CD1c-positive myeloid dendritic cell (primary cell): Measurements from ENCODE around the gene PDCD7.
"Not testable (repeated sequence)": the region's sequence is repeated elsewhere in the genome, so short reads cannot be mapped to it uniquely, and the experiment has no call there.

ENCODE experiments used
- DNase-seq: peaks from one replicate; pipeline ENCODE4 v3.0.0-alpha.2; 2016; ENCODE audit errors: extremely low spot score

The PDCD7 gene

GRCh38 chr15:65074946-65075345 lies 58.7 kb downstream of the PDCD7 start:
- DNase-seq, result not testable (repeated sequence)

- DNase-seq, result no peak
Measured at GRCh38 chr15:65072617-65073016, 61.0 kb downstream of the PDCD7 start.

- DNase-seq, result no peak
Measured at GRCh38 chr15:65072027-65072426, 61.6 kb downstream of the PDCD7 start.

DNA sequence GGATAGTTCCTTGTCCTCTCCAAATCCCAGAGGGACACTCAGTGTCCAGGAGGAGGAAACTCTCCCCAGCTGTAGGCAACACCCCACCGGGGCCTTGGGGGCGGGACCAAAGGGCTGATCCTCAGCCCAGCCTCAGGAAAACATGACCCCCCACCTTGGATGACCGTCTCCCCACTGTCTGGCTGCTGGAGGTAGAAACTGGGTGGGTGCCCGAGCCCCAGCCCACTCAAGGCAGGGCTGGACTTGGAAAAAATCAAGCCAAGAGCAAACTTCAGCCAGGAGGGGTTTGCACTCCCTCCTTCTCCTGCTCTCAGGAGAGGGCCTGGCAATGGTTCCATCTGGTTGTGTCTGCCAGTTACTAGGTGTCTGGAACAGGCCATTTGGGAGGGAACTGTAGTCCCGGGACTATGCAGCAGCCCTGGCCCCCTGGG lies 62.2 kb downstream of the PDCD7 start:
- no peak for DNase-seq

- no peak for DNase-seq
Measured at GRCh38 chr15:65069779-65070546, 63.6 kb downstream of the PDCD7 start.

DNA sequence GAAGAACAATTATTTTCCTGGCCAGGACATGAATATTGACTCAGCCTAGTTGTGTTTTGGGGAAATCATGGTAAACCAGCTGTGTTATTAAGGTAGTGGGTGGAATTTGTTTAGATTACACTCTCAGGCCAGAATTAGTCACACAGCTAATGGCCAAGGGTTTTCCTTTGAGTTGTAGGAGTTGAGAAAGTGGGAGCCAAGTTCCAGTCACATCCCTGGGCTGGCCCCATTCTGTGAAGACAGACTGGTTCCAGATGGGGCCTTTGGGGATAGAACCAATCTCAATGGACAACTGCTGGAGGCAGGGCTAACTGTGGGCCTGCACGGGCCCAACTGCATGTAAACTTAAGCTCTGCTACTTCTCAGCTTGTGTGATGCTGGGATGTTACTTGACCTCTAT lies 64.4 kb downstream of the PDCD7 start:
- DNase-seq, result no peak

DNA sequence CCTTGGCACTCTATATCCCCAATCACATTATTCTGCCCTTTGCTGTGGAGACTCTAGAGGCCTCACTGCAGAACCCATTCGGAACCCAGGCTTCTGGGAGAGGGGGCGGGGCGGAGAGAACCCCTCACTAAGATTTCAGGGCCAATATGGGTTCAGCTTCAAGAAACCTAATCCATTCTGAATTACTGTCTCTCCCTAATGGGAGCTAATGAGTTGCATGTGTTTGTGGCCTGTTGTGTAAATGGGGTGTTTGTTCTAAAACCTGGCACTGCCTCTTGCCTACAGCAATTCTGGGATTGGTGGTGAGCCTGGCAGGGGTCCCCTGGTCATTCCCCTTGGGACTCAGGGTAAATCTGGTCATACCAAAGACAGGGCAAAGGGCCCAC lies 65.2 kb downstream of the PDCD7 start:
- no peak for DNase-seq

GRCh38 chr15:65067645-65068402 lies 65.8 kb downstream of the PDCD7 start, which contains the start of gene RASL12:
Gene RASL12 (minus strand): TSS chr15:65067991. CDS start chr15:65067835, 156 bp downstream.
- DNase-seq, result no peak
